MM.1S (cell line): Measurements from ENCODE around the gene TMEM86A.

ENCODE experiments used
- DNase-seq: peaks from one replicate; pipeline ENCODE4 v3.0.0-alpha.2; 2015
- H2AFZ ChIP-seq: fragments of 300-600 bp; sonication (generic); 2 replicates; pipeline ENCODE4 v1.6.0; 2016; ENCODE audit warnings: antibody characterized with exemption, low read length
- H3F3A ChIP-seq: fragments of 300-600 bp; sonication (generic); 2 replicates; pipeline ENCODE4 v1.6.1; 2016; ENCODE audit warnings: mild to moderate bottlenecking, antibody characterized with exemption, low read length, moderate library complexity, mixed read lengths; ENCODE audit not compliant: insufficient read depth
- H3K27ac ChIP-seq: fragments of 300-600 bp; sonication (generic); 2 replicates; pipeline ENCODE4 v1.5.1; 2016; ENCODE audit warnings: mild to moderate bottlenecking, low read length
- H3K27me3 ChIP-seq: fragments of 300-600 bp; sonication (generic); replicated peaks from 2 replicates; pipeline ENCODE4 v1.6.0; 2016; ENCODE audit warnings: low read length; ENCODE audit not compliant: insufficient read depth
- H3K36me3 ChIP-seq: fragments of 300-600 bp; sonication (generic); replicated peaks from 2 replicates; pipeline ENCODE4 v1.6.1; 2016; ENCODE audit warnings: mild to moderate bottlenecking, low read length, mixed read lengths; ENCODE audit not compliant: insufficient read depth
- H3K4me1 ChIP-seq: fragments of 300-600 bp; sonication (generic); 2 replicates; pipeline ENCODE4 v1.6.1; 2016; ENCODE audit warnings: low read length, mixed read lengths
- H3K4me2 ChIP-seq: fragments of 300-600 bp; sonication (generic); 2 replicates; pipeline ENCODE4 v1.6.0; 2016; ENCODE audit warnings: low read depth, low read length
- H3K4me3 ChIP-seq: fragments of 300-600 bp; sonication (generic); 2 replicates; pipeline ENCODE4 v1.5.1; 2016; ENCODE audit warnings: low read length, mixed read lengths
- H3K79me2 ChIP-seq: fragments of 300-600 bp; sonication (generic); 2 replicates; pipeline ENCODE4 v1.6.1; 2016; ENCODE audit warnings: mixed run types, low read length, mixed read lengths
- H3K9ac ChIP-seq: fragments of 300-600 bp; sonication (generic); 2 replicates; pipeline ENCODE4 v1.6.1; 2016; ENCODE audit warnings: low read length, mixed read lengths
- H3K9me2 ChIP-seq: fragments of 300-600 bp; sonication (generic); replicated peaks from 2 replicates; pipeline ENCODE4 v1.6.1; 2016; ENCODE audit warnings: mild to moderate bottlenecking, low read length, mixed read lengths; ENCODE audit not compliant: insufficient read depth
- H3K9me3 ChIP-seq: fragments of 300-600 bp; sonication (generic); replicated peaks from 2 replicates; pipeline ENCODE4 v1.6.1; 2016; ENCODE audit warnings: mild to moderate bottlenecking, low read length, mixed read lengths; ENCODE audit not compliant: insufficient read depth
- H4K20me1 ChIP-seq: fragments of 300-600 bp; sonication (generic); 2 replicates; pipeline ENCODE4 v1.6.1; 2016; ENCODE audit warnings: mild to moderate bottlenecking, low read length, moderate library complexity, mixed read lengths; ENCODE audit not compliant: insufficient read depth
- CTCF ChIP-seq: fragments of 300-600 bp; sonication (generic); IDR thresholded peaks from 2 replicates; pipeline ENCODE4 v1.5.1; 2016; ENCODE audit warnings: antibody characterized with exemption, low read length, mixed read lengths
- EZH2 ChIP-seq: fragments of 300-600 bp; sonication (generic); optimal IDR thresholded peaks from 2 replicates; pipeline ENCODE3; 2017; ENCODE audit warnings: low read depth, mild to moderate bottlenecking, antibody characterized with exemption, low read length, mixed read lengths
- EZH2phosphoT487 ChIP-seq: fragments of 300-600 bp; sonication (generic); IDR thresholded peaks from 2 replicates; pipeline ENCODE4 v1.6.1; 2018; ENCODE audit warnings: antibody characterized with exemption, low read length

The TMEM86A gene

GRCh38 chr11:18699269-18699596 lies 654 bp downstream of the TMEM86A start:
- H3K4me3 ChIP-seq = peak overlapping the region; percentile 73
- H3K4me1 ChIP-seq = no peaks in the 10 kb centered on the region
- peak overlapping the region; percentile 24; the same call in 1 of the 2 replicates for H3K9ac ChIP-seq
- H3K27ac ChIP-seq = no peak overlapping the region
- H3F3A ChIP-seq = no peaks in the 10 kb centered on the region
- no peak for DNase-seq
- H3K79me2 ChIP-seq = no peaks in the 10 kb centered on the region
- no peaks in the 10 kb centered on the region for H4K20me1 ChIP-seq
- H3K4me2 ChIP-seq = peak overlapping the region; percentile 92
- 0 out of 2 replicates have a peak, but pooled peaks cover 4% of the 10 kb centered on the region for H3K27me3 ChIP-seq
- no peaks in the 10 kb centered on the region for H3K9me3 ChIP-seq
- no peak for TF ChIP-seq CTCF
- no peak for TF ChIP-seq EZH2
- no peaks in the 10 kb centered on the region for H3K9me2 ChIP-seq
- no peaks in the 10 kb centered on the region for H3K36me3 ChIP-seq
- peak overlapping the region; percentile 85 for H2AFZ ChIP-seq

DNA sequence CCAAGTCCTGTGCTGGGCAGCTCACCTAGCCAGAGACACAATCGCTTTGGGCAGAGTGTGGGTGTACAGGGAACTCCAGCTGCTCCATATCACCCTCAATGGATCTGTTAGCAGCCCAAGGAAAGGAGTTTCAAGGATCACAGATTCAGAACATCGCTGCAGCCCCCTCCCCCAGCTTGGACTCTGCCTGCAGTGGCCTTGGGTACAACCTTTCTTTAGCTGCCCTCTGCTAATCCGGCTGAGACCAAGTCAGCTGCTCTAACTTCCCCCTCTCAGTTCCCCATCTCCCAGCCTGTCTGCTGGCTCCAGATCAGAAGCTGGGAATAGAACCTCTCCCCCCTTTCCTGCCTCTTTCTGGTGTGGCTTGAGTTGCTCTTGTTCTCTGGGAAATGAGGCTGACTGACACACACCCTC lies 1.3 kb downstream of the TMEM86A start:
- Histone ChIP-seq H3K4me2 (0 out of 2 replicates have a peak overlapping the region, but pooled peaks have one; percentile 92), H3F3A (no peaks in the 10 kb centered on the region), H3K9me2 (no peaks in the 10 kb centered on the region), H3K9ac (no peak overlapping the region), H3K9me3 (no peaks in the 10 kb centered on the region), H2AFZ (0 out of 2 replicates have a peak overlapping the region, but pooled peaks have one; percentile 85), H3K27ac (no peak overlapping the region), H3K27me3 (0 out of 2 replicates have a peak, but pooled peaks cover 5% of the 10 kb centered on the region), H3K79me2 (no peaks in the 10 kb centered on the region), H3K4me3 (no peak overlapping the region), H4K20me1 (no peaks in the 10 kb centered on the region), H3K36me3 (no peaks in the 10 kb centered on the region), H3K4me1 (no peaks in the 10 kb centered on the region)
- no peak for TF ChIP-seq EZH2phosphoT487
- no peak for TF ChIP-seq EZH2
- TF ChIP-seq CTCF = no peak
- no peak for DNase-seq

- Histone ChIP-seq H3F3A (no peaks in the 10 kb centered on the region), H3K79me2 (no peaks in the 10 kb centered on the region), H3K9ac (no peak overlapping the region), H3K4me3 (no peak overlapping the region), H3K36me3 (no peaks in the 10 kb centered on the region), H3K27ac (no peak overlapping the region), H3K9me2 (no peaks in the 10 kb centered on the region), H3K27me3 (peaks cover 8% of the 10 kb centered on the region; the same call in 1 of the 2 replicates), H4K20me1 (no peaks in the 10 kb centered on the region), H3K9me3 (no peaks in the 10 kb centered on the region), H2AFZ (no peak overlapping the region), H3K4me2 (no peak overlapping the region), H3K4me1 (no peaks in the 10 kb centered on the region)
- no peak for DNase-seq
- TF ChIP-seq CTCF (no peak), EZH2phosphoT487 (no peak), EZH2 (no peak)
Measured at GRCh38 chr11:18700375-18700774, 1.8 kb downstream of the TMEM86A start.
